Measurements from ENCODE around the gene TTI1.
A peak's percentile ranks its signal among the peaks of the same experiment; 100 is the strongest.

Gene TTI1

GRCh38 chr20:37947943-37948342 is 85.3 kb downstream of the TTI1 start:
- H3K4me3 ChIP-seq (ENCODE audit: low read length in 2 of 2), result no peak overlapping the region
- H3K9ac ChIP-seq (ENCODE audit: low read depth, low read length, poor library complexity), result no peak overlapping the region
- H3K27me3 ChIP-seq (ENCODE audit: control insufficient read depth in 3 of 3, insufficient read depth in 3 of 3, low read depth in 1 of 3, low read length in 3 of 3), result no peaks in the 10 kb centered on the region
- no peak overlapping the region for H3K4me2 ChIP-seq (ENCODE audit: insufficient read depth, low read length, poor library complexity, severe bottlenecking)
- DNase-seq (ENCODE audit: low spot score), result no peak
- no peak overlapping the region for H2BK120ac ChIP-seq (ENCODE audit: low read depth, low read length)
- no peak overlapping the region for H2BK12ac ChIP-seq (ENCODE audit: low read length)
- no peak overlapping the region for H2AK5ac ChIP-seq (ENCODE audit: low read depth, low read length)
- no peaks in the 10 kb centered on the region for H3K79me1 ChIP-seq (ENCODE audit: low read depth, low read length)
- no peak overlapping the region for H4K8ac ChIP-seq (ENCODE audit: low read depth, low read length)
- peaks cover 0 to 2% of the 10 kb centered on the region in 2 donors for H3K4me1 ChIP-seq (ENCODE audit: control insufficient read depth in 2 of 2, insufficient read depth in 1 of 2, low read depth in 1 of 2, low read length in 2 of 2)
- no peak overlapping the region for H3K18ac ChIP-seq (ENCODE audit: low read length)
- no peak overlapping the region for H2AFZ ChIP-seq (ENCODE audit: low read length)
- no CpG with 5 or more reads among the region's 6 CpGs for WGBS, 2 donors (ENCODE audit: extremely low coverage in 2 of 2, insufficient read length in 2 of 2, insufficient replicate concordance in 1 of 2)
- H3K4ac ChIP-seq (ENCODE audit: low read length), result no peak overlapping the region
- H3K14ac ChIP-seq (ENCODE audit: low read length), result no peak overlapping the region
- no peaks in the 10 kb centered on the region for H3K36me3 ChIP-seq (replicated peaks in 1 of 2; ENCODE audit: control insufficient read depth in 2 of 2, insufficient read depth in 2 of 2, low read length in 2 of 2)
- no peak overlapping the region for H2BK15ac ChIP-seq (ENCODE audit: low read length)
- H2BK5ac ChIP-seq (ENCODE audit: low read length), result no peak overlapping the region
- peaks cover 3 to 4% of the 10 kb centered on the region in 2 donors for H3K9me3 ChIP-seq (replicated peaks in 1 of 2; ENCODE audit: control insufficient read depth in 2 of 2, insufficient read depth in 1 of 2, low read depth in 1 of 2, low read length in 2 of 2)
- H3K27ac ChIP-seq (replicated peaks; ENCODE audit: low read length), result no peak overlapping the region
- H3K23ac ChIP-seq (ENCODE audit: low read depth, low read length, poor library complexity), result no peak overlapping the region
- H4K91ac ChIP-seq (ENCODE audit: low read depth, low read length, poor library complexity), result no peak overlapping the region

- Histone ChIP-seq H3K4me2 (ENCODE audit: insufficient read depth, low read length, poor library complexity, severe bottlenecking) (no peak overlapping the region), H3K9ac (ENCODE audit: low read depth, low read length, poor library complexity) (no peak overlapping the region), H3K79me1 (ENCODE audit: low read depth, low read length) (no peaks in the 10 kb centered on the region), H3K9me3 (replicated peaks in 1 of 2; ENCODE audit: control insufficient read depth in 2 of 2, insufficient read depth in 1 of 2, low read depth in 1 of 2, low read length in 2 of 2) (peaks cover 3 to 4% of the 10 kb centered on the region in 2 donors), H2BK12ac (ENCODE audit: low read length) (no peak overlapping the region), H2AFZ (ENCODE audit: low read length) (no peak overlapping the region), H4K8ac (ENCODE audit: low read depth, low read length) (no peak overlapping the region), H2BK5ac (ENCODE audit: low read length) (no peak overlapping the region), H3K36me3 (replicated peaks in 1 of 2; ENCODE audit: control insufficient read depth in 2 of 2, insufficient read depth in 2 of 2, low read length in 2 of 2) (no peaks in the 10 kb centered on the region), H3K4me1 (ENCODE audit: control insufficient read depth in 2 of 2, insufficient read depth in 1 of 2, low read depth in 1 of 2, low read length in 2 of 2) (peaks cover 0 to 2% of the 10 kb centered on the region in 2 donors), H2AK5ac (ENCODE audit: low read depth, low read length) (no peak overlapping the region), H3K4me3 (ENCODE audit: low read length in 2 of 2) (no peak overlapping the region), H3K14ac (ENCODE audit: low read length) (no peak overlapping the region), H4K91ac (ENCODE audit: low read depth, low read length, poor library complexity) (no peak overlapping the region), H3K27ac (replicated peaks; ENCODE audit: low read length) (no peak overlapping the region), H3K27me3 (ENCODE audit: control insufficient read depth in 3 of 3, insufficient read depth in 3 of 3, low read depth in 1 of 3, low read length in 3 of 3) (no peaks in the 10 kb centered on the region), H3K18ac (ENCODE audit: low read length) (peak overlapping the region; percentile 18), H3K4ac (ENCODE audit: low read length) (no peak overlapping the region), H2BK15ac (ENCODE audit: low read length) (no peak overlapping the region), H2BK120ac (ENCODE audit: low read depth, low read length) (no peak overlapping the region), H3K23ac (ENCODE audit: low read depth, low read length, poor library complexity) (no peak overlapping the region)
- no CpG with 5 or more reads among the region's 5 CpGs for WGBS, 2 donors (ENCODE audit: extremely low coverage in 2 of 2, insufficient read length in 2 of 2, insufficient replicate concordance in 1 of 2)
- no peak for DNase-seq (ENCODE audit: low spot score)
Measured at GRCh38 chr20:37946946-37947345, 86.3 kb downstream of the TTI1 start.

DNA sequence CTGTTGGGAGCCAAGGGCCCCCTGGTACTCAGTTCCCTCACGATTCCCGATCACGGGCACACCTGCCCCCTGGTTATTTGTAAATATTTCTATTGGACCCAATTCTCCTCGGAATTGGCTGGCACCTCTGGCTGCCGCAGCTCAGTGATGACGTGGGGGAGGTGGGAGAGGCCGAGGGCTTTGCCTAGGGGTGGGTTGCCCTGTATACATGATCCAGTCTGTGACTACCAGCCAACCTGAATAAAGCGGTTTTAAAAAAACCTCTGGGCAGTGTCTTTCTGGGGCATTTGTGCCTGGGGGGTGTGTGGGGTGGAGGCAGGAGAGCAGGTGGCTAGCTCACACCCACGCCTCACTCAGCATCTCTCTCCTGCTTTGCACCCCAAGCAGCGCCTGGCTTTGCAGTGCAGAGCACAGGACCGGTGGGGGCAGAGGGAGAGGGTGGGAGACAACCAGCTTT is 88.1 kb downstream of the TTI1 start:
- Histone ChIP-seq H2AK5ac (ENCODE audit: low read depth, low read length) (peak overlapping the region; percentile 74), H3K9me3 (replicated peaks in 1 of 2; ENCODE audit: control insufficient read depth in 2 of 2, insufficient read depth in 1 of 2, low read depth in 1 of 2, low read length in 2 of 2) (peaks cover 3 to 4% of the 10 kb centered on the region in 2 donors), H3K36me3 (replicated peaks in 1 of 2; ENCODE audit: control insufficient read depth in 2 of 2, insufficient read depth in 2 of 2, low read length in 2 of 2) (no peaks in the 10 kb centered on the region), H2BK120ac (ENCODE audit: low read depth, low read length) (no peak overlapping the region), H3K14ac (ENCODE audit: low read length) (no peak overlapping the region), H3K4ac (ENCODE audit: low read length) (no peak overlapping the region), H3K4me2 (ENCODE audit: insufficient read depth, low read length, poor library complexity, severe bottlenecking) (no peak overlapping the region), H3K9ac (ENCODE audit: low read depth, low read length, poor library complexity) (peak overlapping the region; percentile 14), H4K8ac (ENCODE audit: low read depth, low read length) (no peak overlapping the region), H2BK12ac (ENCODE audit: low read length) (no peak overlapping the region), H3K4me1 (ENCODE audit: control insufficient read depth in 2 of 2, insufficient read depth in 1 of 2, low read depth in 1 of 2, low read length in 2 of 2) (peaks cover 0 to 2% of the 10 kb centered on the region in 2 donors), H3K27ac (replicated peaks; ENCODE audit: low read length) (no peak overlapping the region), H3K18ac (ENCODE audit: low read length) (peak overlapping the region; percentile 59), H2AFZ (ENCODE audit: low read length) (no peak overlapping the region), H3K27me3 (ENCODE audit: control insufficient read depth in 3 of 3, insufficient read depth in 3 of 3, low read depth in 1 of 3, low read length in 3 of 3) (no peaks in the 10 kb centered on the region), H3K4me3 (ENCODE audit: low read length in 2 of 2) (no peak overlapping the region), H3K79me1 (ENCODE audit: low read depth, low read length) (no peaks in the 10 kb centered on the region), H2BK5ac (ENCODE audit: low read length) (no peak overlapping the region), H2BK15ac (ENCODE audit: low read length) (peak overlapping the region; percentile 86), H4K91ac (ENCODE audit: low read depth, low read length, poor library complexity) (no peak overlapping the region), H3K23ac (ENCODE audit: low read depth, low read length, poor library complexity) (no peak overlapping the region)
- WGBS, 2 donors (ENCODE audit: extremely low coverage in 2 of 2, insufficient read length in 2 of 2, insufficient replicate concordance in 1 of 2), result no CpG with 5 or more reads among the region's 11 CpGs
- no peak for DNase-seq (ENCODE audit: low spot score)

DNA sequence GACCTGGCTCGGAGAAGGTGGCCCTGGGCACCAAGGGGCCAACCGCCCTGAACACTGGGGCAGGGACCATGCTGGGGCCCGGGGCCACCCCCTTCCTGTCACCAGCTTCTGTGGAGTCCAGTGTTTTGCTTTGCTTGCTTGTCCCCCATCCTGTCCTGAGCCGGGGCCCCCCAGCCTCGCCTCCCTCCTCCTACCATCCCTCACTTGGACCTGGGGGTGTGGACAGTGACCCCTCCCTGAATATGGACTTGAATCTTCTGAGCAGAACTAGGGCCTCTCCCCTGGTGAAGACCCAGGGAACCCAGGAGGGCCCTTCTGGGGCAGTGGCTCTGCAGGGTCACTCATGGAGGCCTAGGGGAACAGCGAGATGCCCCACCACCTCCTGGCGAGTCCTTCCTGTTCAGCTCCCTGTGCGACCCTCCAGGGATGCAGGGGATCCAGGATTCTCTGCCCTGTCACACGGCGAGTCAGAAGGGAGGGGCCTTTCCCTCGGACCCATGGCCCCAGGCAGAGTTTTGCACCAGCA is 88.7 kb downstream of the TTI1 start:
- H3K79me1 ChIP-seq (ENCODE audit: low read depth, low read length), result no peaks in the 10 kb centered on the region
- H3K4me2 ChIP-seq (ENCODE audit: insufficient read depth, low read length, poor library complexity, severe bottlenecking), result no peak overlapping the region
- H2BK120ac ChIP-seq (ENCODE audit: low read depth, low read length), result no peak overlapping the region
- H2AFZ ChIP-seq (ENCODE audit: low read length), result no peak overlapping the region
- no peak overlapping the region for H3K27ac ChIP-seq (replicated peaks; ENCODE audit: low read length)
- H3K14ac ChIP-seq (ENCODE audit: low read length), result no peak overlapping the region
- no peak overlapping the region for H3K9ac ChIP-seq (ENCODE audit: low read depth, low read length, poor library complexity)
- no peak overlapping the region for H3K23ac ChIP-seq (ENCODE audit: low read depth, low read length, poor library complexity)
- H2AK5ac ChIP-seq (ENCODE audit: low read depth, low read length), result peak overlapping the region; percentile 74
- H4K8ac ChIP-seq (ENCODE audit: low read depth, low read length), result no peak overlapping the region
- peaks cover 0 to 2% of the 10 kb centered on the region in 2 donors for H3K4me1 ChIP-seq (ENCODE audit: control insufficient read depth in 2 of 2, insufficient read depth in 1 of 2, low read depth in 1 of 2, low read length in 2 of 2)
- no peak overlapping the region for H3K4ac ChIP-seq (ENCODE audit: low read length)
- no peaks in the 10 kb centered on the region for H3K27me3 ChIP-seq (ENCODE audit: control insufficient read depth in 3 of 3, insufficient read depth in 3 of 3, low read depth in 1 of 3, low read length in 3 of 3)
- H2BK5ac ChIP-seq (ENCODE audit: low read length), result no peak overlapping the region
- H3K9me3 ChIP-seq (replicated peaks in 1 of 2; ENCODE audit: control insufficient read depth in 2 of 2, insufficient read depth in 1 of 2, low read depth in 1 of 2, low read length in 2 of 2), result peaks cover 3 to 4% of the 10 kb centered on the region in 2 donors
- no peak for DNase-seq (ENCODE audit: low spot score)
- no peak overlapping the region for H3K4me3 ChIP-seq (ENCODE audit: low read length in 2 of 2)
- no CpG with 5 or more reads among the region's 11 CpGs for WGBS, 2 donors (ENCODE audit: extremely low coverage in 2 of 2, insufficient read length in 2 of 2, insufficient replicate concordance in 1 of 2)
- no peaks in the 10 kb centered on the region for H3K36me3 ChIP-seq (replicated peaks in 1 of 2; ENCODE audit: control insufficient read depth in 2 of 2, insufficient read depth in 2 of 2, low read length in 2 of 2)
- H2BK15ac ChIP-seq (ENCODE audit: low read length), result peak overlapping the region; percentile 86
- H4K91ac ChIP-seq (ENCODE audit: low read depth, low read length, poor library complexity), result no peak overlapping the region
- no peak overlapping the region for H3K18ac ChIP-seq (ENCODE audit: low read length)
- no peak overlapping the region for H2BK12ac ChIP-seq (ENCODE audit: low read length)

All from neuronal stem cell (in vitro differentiated cells).